Chondrocyte (in vitro differentiated cells): Measurements from ENCODE around the gene HLA-DPB1. TPM values are rescaled to one million over a fixed set of nuclear protein-coding genes. Genes with fewer than 3 reads are reported as not detected.

Source experiments
- DNase-seq: peaks from one replicate; pipeline ENCODE4 v3.0.0; 2021; ENCODE audit warnings: mixed read lengths, low spot score
- H3K27ac Mint-ChIP-seq: one replicate; pipeline ENCODE4 v1.8.0; 2021; ENCODE audit warnings: mild to moderate bottlenecking, moderate library complexity, mixed read lengths; ENCODE audit not compliant: unreplicated experiment
- H3K27me3 Mint-ChIP-seq: 2 replicates; pipeline ENCODE4 v1.8.0; 2021; ENCODE audit warnings: low read depth, mixed read lengths
- H3K36me3 Mint-ChIP-seq: 2 replicates; pipeline ENCODE4 v1.8.0; 2021; ENCODE audit warnings: low read depth, mixed read lengths
- H3K4me1 Mint-ChIP-seq: 2 replicates; pipeline ENCODE4 v1.8.0; 2021; ENCODE audit warnings: low read depth, mild to moderate bottlenecking, mixed read lengths
- H3K4me3 Mint-ChIP-seq: one replicate; pipeline ENCODE4 v1.8.0; 2021; ENCODE audit warnings: mild to moderate bottlenecking, moderate library complexity, mixed read lengths; ENCODE audit not compliant: unreplicated experiment
- H3K9me3 Mint-ChIP-seq: 2 replicates; pipeline ENCODE4 v1.8.0; 2021; ENCODE audit warnings: low read depth, mixed read lengths
- CTCF ChIP-seq: fragments of 200-600 bp; sonication (generic); IDR thresholded peaks from 2 replicates; pipeline ENCODE4 v1.5.0; 2021; ENCODE audit warnings: antibody characterized with exemption, mild to moderate bottlenecking, moderate library complexity
- total RNA-seq: library from RNA; stranded (reverse); gene quantifications from 3 replicates; pipeline ENCODE4 v1.2.1, GENCODE V29; 2021

HLA-DPB1 gene
- total RNA-seq, 1 donor from 2014 or later: 2.9 TPM

- H3K4me3 Mint-ChIP-seq: no peak overlapping the region
- no peak overlapping the region for H3K27ac Mint-ChIP-seq
- TF ChIP-seq CTCF: no peak
- no peaks in the 10 kb centered on the region for H3K36me3 Mint-ChIP-seq
- DNase-seq: no peak
- H3K4me1 Mint-ChIP-seq: no peaks in the 10 kb centered on the region
- peaks cover under 1% of the 10 kb centered on the region for H3K9me3 Mint-ChIP-seq
- H3K27me3 Mint-ChIP-seq: peaks cover 28% of the 10 kb centered on the region
Observed at GRCh38 chr6:33072508-33073100, 3.2 kb upstream of the HLA-DPB1 start.

GRCh38 chr6:33073431-33073871 lies 2.3 kb upstream of the HLA-DPB1 start, which contains the start of gene HLA-DPA1:
Gene HLA-DPA1, minus strand, starts transcription at chr6:33073649.
- DNase-seq: no peak
- H3K36me3 Mint-ChIP-seq: no peaks in the 10 kb centered on the region
- H3K27ac Mint-ChIP-seq: no peak within 1 kb of the TSS
- peaks cover 34% of the 10 kb centered on the region for H3K27me3 Mint-ChIP-seq
- no peak for TF ChIP-seq CTCF
- H3K4me3 Mint-ChIP-seq: no peak within 1 kb of the TSS
- H3K4me1 Mint-ChIP-seq: no peaks in the 10 kb centered on the region
- no peaks in the 10 kb centered on the region for H3K9me3 Mint-ChIP-seq

GRCh38 chr6:33075208-33075567 lies 602 bp upstream of the HLA-DPB1 start:
- DNase-seq: no peak
- H3K9me3 Mint-ChIP-seq: no peaks in the 10 kb centered on the region
- H3K27ac Mint-ChIP-seq: no peak overlapping the region
- no peak overlapping the region for H3K4me3 Mint-ChIP-seq
- peaks cover 42% of the 10 kb centered on the region for H3K27me3 Mint-ChIP-seq
- no peak for TF ChIP-seq CTCF
- H3K36me3 Mint-ChIP-seq: no peaks in the 10 kb centered on the region
- peaks cover 1% of the 10 kb centered on the region for H3K4me1 Mint-ChIP-seq

GRCh38 chr6:33076406-33076934 lies 680 bp downstream of the HLA-DPB1 start:
- H3K4me3 Mint-ChIP-seq: no peak overlapping the region
- no peak for DNase-seq
- TF ChIP-seq CTCF: no peak
- no peaks in the 10 kb centered on the region for H3K9me3 Mint-ChIP-seq
- peaks cover 46% of the 10 kb centered on the region for H3K27me3 Mint-ChIP-seq
- H3K36me3 Mint-ChIP-seq: no peaks in the 10 kb centered on the region
- peaks cover 12% of the 10 kb centered on the region for H3K4me1 Mint-ChIP-seq
- H3K27ac Mint-ChIP-seq: no peak overlapping the region

- Mint-ChIP-seq H3K4me3 (no peak overlapping the region), H3K27ac (no peak overlapping the region), H3K9me3 (no peaks in the 10 kb centered on the region), H3K36me3 (no peaks in the 10 kb centered on the region), H3K27me3 (peaks cover 35% of the 10 kb centered on the region), H3K4me1 (peaks cover 12% of the 10 kb centered on the region)
- no peak for DNase-seq
- TF ChIP-seq CTCF: no peak
Observed at GRCh38 chr6:33077908-33078307, 2.1 kb downstream of the HLA-DPB1 start.
